GM23338 (cell line): ENCODE data around the gene TRA2B. TPM values are rescaled to one million over a fixed set of nuclear protein-coding genes. Genes with fewer than 3 reads are reported as not detected.

Experiments
- ATAC-seq: fragments of 200-7000 bp; cut with Tn5 transposase; 3 replicates; pipeline ENCODE4 v1.9.1; 2020
- DNase-seq: peaks from one replicate; pipeline ENCODE4 v3.0.0-alpha.2; 2015; ENCODE audit warnings: low spot score
- H2AFZ ChIP-seq: fragments of 200-600 bp; sonication (generic); 2 replicates; pipeline ENCODE4 v1.8.0; 2016; ENCODE audit warnings: antibody characterized with exemption, mild to moderate bottlenecking, moderate library complexity
- H3F3A ChIP-seq: fragments of 200-600 bp; sonication (generic); replicated peaks from 2 replicates; pipeline ENCODE4 v1.8.0; 2017; ENCODE audit warnings: antibody characterized with exemption, mixed run types, low read depth
- H3K27ac ChIP-seq: fragments of 200-600 bp; sonication (generic); 2 replicates; pipeline ENCODE4 v1.6.1; 2016; ENCODE audit warnings: low read depth
- H3K27me3 ChIP-seq: fragments of 200-600 bp; sonication (generic); 2 replicates; pipeline ENCODE4 v1.8.0; 2016; ENCODE audit warnings: mild to moderate bottlenecking, mixed run types, moderate library complexity; ENCODE audit not compliant: insufficient read depth
- H3K36me3 ChIP-seq: fragments of 200-600 bp; sonication (generic); 2 replicates; pipeline ENCODE4 v1.8.0; 2016; ENCODE audit warnings: mild to moderate bottlenecking; ENCODE audit not compliant: insufficient read depth
- H3K4me1 ChIP-seq: fragments of 200-600 bp; sonication (generic); 2 replicates; pipeline ENCODE4 v1.8.0; 2016; ENCODE audit warnings: mild to moderate bottlenecking, moderate library complexity; ENCODE audit not compliant: insufficient read depth
- H3K4me2 ChIP-seq: fragments of 200-600 bp; sonication (generic); 2 replicates; pipeline ENCODE4 v1.7.1; 2017; ENCODE audit warnings: mixed run types
- H3K4me3 ChIP-seq: fragments of 200-600 bp; sonication (generic); 2 replicates; pipeline ENCODE4 v1.6.1; 2016; ENCODE audit warnings: mixed run types
- H3K79me2 ChIP-seq: fragments of 200-600 bp; sonication (generic); replicated peaks from 2 replicates; pipeline ENCODE4 v1.8.0; 2017; ENCODE audit warnings: mild to moderate bottlenecking; ENCODE audit not compliant: insufficient read depth
- H3K9me2 ChIP-seq: fragments of 200-600 bp; sonication (generic); 2 replicates; pipeline ENCODE4 v1.8.0; 2017; ENCODE audit not compliant: insufficient read depth
- H4K20me1 ChIP-seq: fragments of 200-600 bp; sonication (generic); replicated peaks from 2 replicates; pipeline ENCODE4 v1.8.0; 2017; ENCODE audit warnings: mild to moderate bottlenecking; ENCODE audit not compliant: insufficient read depth
- H3K27ac Mint-ChIP-seq: 2 replicates; pipeline ENCODE4 v1.8.0; 2020; ENCODE audit warnings: inconsistent platforms, mild to moderate bottlenecking, moderate library complexity, mixed read lengths
- H3K27me3 Mint-ChIP-seq: 3 replicates; pipeline ENCODE4 v1.8.0; 2022; ENCODE audit warnings: low read depth, mild to moderate bottlenecking, moderate library complexity, mixed read lengths, inconsistent platforms; ENCODE audit not compliant: insufficient read depth, poor library complexity
- H3K36me3 Mint-ChIP-seq: 3 replicates; pipeline ENCODE4 v1.8.0; 2021; ENCODE audit warnings: low read depth, mild to moderate bottlenecking, inconsistent platforms, moderate library complexity, mixed read lengths
- H3K4me1 Mint-ChIP-seq: 3 replicates; pipeline ENCODE4 v1.8.0; 2020; ENCODE audit warnings: mild to moderate bottlenecking, inconsistent platforms, mixed read lengths
- H3K4me3 Mint-ChIP-seq: 3 replicates; pipeline ENCODE4 v1.8.0; 2021; ENCODE audit warnings: moderate library complexity, mild to moderate bottlenecking, inconsistent platforms, mixed read lengths
- H3K9me3 Mint-ChIP-seq: 3 replicates; pipeline ENCODE4 v1.8.0; 2020; ENCODE audit warnings: moderate library complexity, mild to moderate bottlenecking, inconsistent platforms, mixed read lengths
- EZH2 ChIP-seq: fragments of 200-600 bp; sonication (generic); IDR thresholded peaks from one replicate; pipeline ENCODE4 v1.8.0; 2017; ENCODE audit warnings: antibody characterized with exemption, mild to moderate bottlenecking, low read depth; ENCODE audit not compliant: unreplicated experiment
- EZH2phosphoT487 ChIP-seq: fragments of 200-600 bp; sonication (generic); IDR thresholded peaks from one replicate; pipeline ENCODE4 v1.8.1; 2018; ENCODE audit warnings: antibody characterized with exemption; ENCODE audit not compliant: unreplicated experiment
- NANOG ChIP-seq: IDR thresholded peaks from 2 replicates; pipeline ENCODE4 v1.6.1; 2016; ENCODE audit warnings: antibody characterized with exemption, borderline replicate concordance
- POLR2AphosphoS5 ChIP-seq: IDR thresholded peaks from 2 replicates; pipeline ENCODE4 v1.6.1; 2016; ENCODE audit warnings: antibody characterized with exemption, low read depth
- STAT1 ChIP-seq: IDR thresholded peaks from one replicate; pipeline ENCODE4 v1.6.1; 2016; ENCODE audit warnings: antibody characterized with exemption; ENCODE audit not compliant: unreplicated experiment
- ZNF114 ChIP-seq: fragments of 250-450 bp; sonication (Bioruptor Pico); IDR thresholded peaks from 2 replicates; pipeline ENCODE4 v1.5.0; 2020; ENCODE audit warnings: mild to moderate bottlenecking, moderate library complexity
- ZNF331 ChIP-seq: fragments of 250-450 bp; sonication (Bioruptor Pico); IDR thresholded peaks from 2 replicates; pipeline ENCODE4 v1.5.0; 2020; ENCODE audit warnings: low read depth, mild to moderate bottlenecking, moderate library complexity
- polyA plus RNA-seq: library from polyadenylated mRNA; unstranded; fragments of >200 nt; fragmentation: Nextera tagmentation; extraction: Ambion mirVana; gene quantifications from 2 replicates; pipeline ENCODE4 v1.2.1, GENCODE V29; 2016
- total RNA-seq: library from RNA; depleted of rRNA; stranded (reverse); fragments of >200 nt; shearing (Covaris generic); gene quantifications from 2 replicates; pipeline ENCODE4 v1.2.3, GENCODE V29; 2014
- TF ChIP-seq, protein P1 (sequence below), 2 experiments: fragments of 200-600 bp in 1 of 2; sonication (generic) in 1 of 2; conservative IDR thresholded peaks; 2 replicates each; pipeline versions ENCODE4 v1.5.1 to v1.6.1; 2016 to 2017; ENCODE audit warnings: antibody characterized with exemption in 2 of 2, low read depth in 2 of 2, mild to moderate bottlenecking in 2 of 2, moderate library complexity in 1 of 2
- TF ChIP-seq, protein P2 (sequence below): IDR thresholded peaks from 2 replicates; pipeline ENCODE4 v1.6.1; 2016; ENCODE audit warnings: antibody characterized with exemption

The TRA2B gene
- total and polyA plus RNA-seq, 2 experiments from 2014 or later = 360 to 602 TPM

DNA sequence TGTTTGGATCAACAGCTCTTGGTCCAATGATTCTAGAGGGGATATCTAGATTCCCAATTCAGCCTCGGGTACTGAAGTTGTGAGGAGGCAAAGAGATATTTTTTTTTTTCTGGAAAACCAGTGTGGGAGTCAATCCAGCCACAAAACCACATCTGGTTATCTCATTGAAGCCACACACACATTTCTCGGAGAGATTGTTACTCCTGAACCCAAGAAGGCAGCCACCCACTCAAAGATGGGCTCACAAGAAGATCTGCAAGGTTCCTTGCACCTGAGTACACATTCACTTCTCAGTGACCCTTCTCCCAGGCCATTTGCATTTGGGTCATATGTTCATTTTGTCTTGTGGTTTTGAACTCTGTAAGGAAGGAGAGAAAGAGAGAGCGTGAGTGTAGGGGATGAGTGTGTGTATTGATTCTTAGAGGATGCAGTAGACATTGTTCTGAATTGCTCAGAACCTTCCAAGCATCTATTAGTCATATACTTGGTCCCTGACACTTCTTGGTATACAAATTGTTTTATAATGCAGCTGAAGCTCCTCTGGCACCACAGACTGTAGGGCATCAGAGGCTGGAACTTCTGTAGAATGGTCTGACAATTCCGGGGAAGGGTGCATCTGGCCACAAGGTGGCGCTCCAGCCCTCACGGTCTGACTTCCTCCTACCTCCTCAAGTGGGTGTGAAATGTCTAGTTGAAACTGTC is 39.3 kb upstream of the TRA2B start:
- Histone ChIP-seq H2AFZ (no peak overlapping the region), H3F3A (no peaks in the 10 kb centered on the region), H3K9me2 (no peaks in the 10 kb centered on the region), H3K4me2 (no peak overlapping the region), H4K20me1 (no peaks in the 10 kb centered on the region), H3K27ac (no peak overlapping the region), H3K36me3 (no peaks in the 10 kb centered on the region), H3K79me2 (no peaks in the 10 kb centered on the region), H3K4me3 (no peak overlapping the region), H3K27me3 (no peaks in the 10 kb centered on the region), H3K4me1 (no peaks in the 10 kb centered on the region)
- H3K4me3 Mint-ChIP-seq = no peak overlapping the region
- H3K27me3 Mint-ChIP-seq = peaks cover 8% of the 10 kb centered on the region
- no peak overlapping the region for H3K27ac Mint-ChIP-seq
- no peaks in the 10 kb centered on the region for H3K36me3 Mint-ChIP-seq
- no peaks in the 10 kb centered on the region for H3K4me1 Mint-ChIP-seq
- H3K9me3 Mint-ChIP-seq = no peaks in the 10 kb centered on the region
- DNase-seq (peak; percentile 87), ATAC-seq (peak; percentile 97)
- TF ChIP-seq, protein P1, sequence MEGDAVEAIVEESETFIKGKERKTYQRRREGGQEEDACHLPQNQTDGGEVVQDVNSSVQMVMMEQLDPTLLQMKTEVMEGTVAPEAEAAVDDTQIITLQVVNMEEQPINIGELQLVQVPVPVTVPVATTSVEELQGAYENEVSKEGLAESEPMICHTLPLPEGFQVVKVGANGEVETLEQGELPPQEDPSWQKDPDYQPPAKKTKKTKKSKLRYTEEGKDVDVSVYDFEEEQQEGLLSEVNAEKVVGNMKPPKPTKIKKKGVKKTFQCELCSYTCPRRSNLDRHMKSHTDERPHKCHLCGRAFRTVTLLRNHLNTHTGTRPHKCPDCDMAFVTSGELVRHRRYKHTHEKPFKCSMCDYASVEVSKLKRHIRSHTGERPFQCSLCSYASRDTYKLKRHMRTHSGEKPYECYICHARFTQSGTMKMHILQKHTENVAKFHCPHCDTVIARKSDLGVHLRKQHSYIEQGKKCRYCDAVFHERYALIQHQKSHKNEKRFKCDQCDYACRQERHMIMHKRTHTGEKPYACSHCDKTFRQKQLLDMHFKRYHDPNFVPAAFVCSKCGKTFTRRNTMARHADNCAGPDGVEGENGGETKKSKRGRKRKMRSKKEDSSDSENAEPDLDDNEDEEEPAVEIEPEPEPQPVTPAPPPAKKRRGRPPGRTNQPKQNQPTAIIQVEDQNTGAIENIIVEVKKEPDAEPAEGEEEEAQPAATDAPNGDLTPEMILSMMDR (conservative IDR thresholded peaks at IDR 0.05; ENCODE audit: low read depth in 2 of 2) = peak; percentile 96 to 98
- no peak for TF ChIP-seq EZH2

DNA sequence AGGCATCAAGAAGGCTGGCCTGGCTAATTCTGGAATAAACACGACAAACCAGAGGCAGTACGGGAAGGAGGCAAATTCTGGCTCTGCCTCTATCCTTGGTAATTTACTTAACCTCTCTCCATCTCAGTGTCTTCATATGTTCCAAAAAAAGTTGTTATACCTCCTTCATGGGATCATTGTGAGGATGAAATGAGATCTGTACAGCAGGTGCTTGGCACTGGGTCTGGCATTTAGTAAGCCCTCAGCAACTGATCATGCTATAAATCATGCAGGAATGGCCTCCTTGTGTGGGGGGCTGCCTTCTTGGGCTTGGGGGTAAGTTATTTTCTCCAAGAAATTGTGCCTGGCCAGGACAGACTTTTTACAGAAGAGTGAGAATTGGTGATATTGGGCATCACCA is 38.3 kb upstream of the TRA2B start:
- Mint-ChIP-seq H3K9me3 (no peaks in the 10 kb centered on the region), H3K4me3 (no peak overlapping the region), H3K27me3 (peaks cover 8% of the 10 kb centered on the region), H3K4me1 (no peaks in the 10 kb centered on the region), H3K27ac (no peak overlapping the region), H3K36me3 (no peaks in the 10 kb centered on the region)
- H3K27ac ChIP-seq = no peak overlapping the region
- H3K4me2 ChIP-seq = no peak overlapping the region
- H3K27me3 ChIP-seq = no peaks in the 10 kb centered on the region
- no peak for ATAC-seq
- DNase-seq = no peak
- H3K79me2 ChIP-seq = no peaks in the 10 kb centered on the region
- H3K9me2 ChIP-seq = no peaks in the 10 kb centered on the region
- no peaks in the 10 kb centered on the region for H3K4me1 ChIP-seq
- no peak for TF ChIP-seq ZNF331 (CRISPR knock-in tag)
- H3F3A ChIP-seq = no peaks in the 10 kb centered on the region
- H2AFZ ChIP-seq = no peak overlapping the region
- no peaks in the 10 kb centered on the region for H3K36me3 ChIP-seq
- no peak overlapping the region for H3K4me3 ChIP-seq
- H4K20me1 ChIP-seq = no peaks in the 10 kb centered on the region

DNA sequence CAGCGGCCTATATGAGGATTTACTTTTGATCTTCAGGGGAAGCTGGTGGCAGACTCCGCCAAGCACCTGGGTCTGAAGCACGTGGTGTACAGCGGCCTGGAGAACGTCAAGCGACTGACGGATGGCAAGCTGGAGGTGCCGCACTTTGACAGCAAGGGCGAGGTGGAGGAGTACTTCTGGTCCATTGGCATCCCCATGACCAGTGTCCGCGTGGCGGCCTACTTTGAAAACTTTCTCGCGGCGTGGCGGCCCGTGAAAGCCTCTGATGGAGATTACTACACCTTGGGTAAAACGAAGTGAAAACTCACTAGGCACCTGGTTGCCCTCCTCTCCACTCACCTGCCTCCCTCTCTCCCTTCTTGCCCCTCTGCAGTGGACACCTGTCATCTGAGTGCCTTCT is 33.8 kb upstream of the TRA2B start:
- H3K36me3 ChIP-seq = no peaks in the 10 kb centered on the region
- no peak overlapping the region for H3K27ac Mint-ChIP-seq
- H3K4me3 Mint-ChIP-seq = no peak overlapping the region
- H3K27me3 Mint-ChIP-seq = peaks cover 8% of the 10 kb centered on the region
- no peaks in the 10 kb centered on the region for H3K27me3 ChIP-seq
- H3F3A ChIP-seq = no peaks in the 10 kb centered on the region
- H2AFZ ChIP-seq = no peak overlapping the region
- no peak overlapping the region for H3K4me3 ChIP-seq
- H3K9me2 ChIP-seq = no peaks in the 10 kb centered on the region
- no peak overlapping the region for H3K27ac ChIP-seq
- ATAC-seq (no peak), DNase-seq (no peak)
- no peaks in the 10 kb centered on the region for H3K4me1 ChIP-seq
- no peak overlapping the region for H3K4me2 ChIP-seq
- no peaks in the 10 kb centered on the region for H4K20me1 ChIP-seq
- no peaks in the 10 kb centered on the region for H3K4me1 Mint-ChIP-seq
- H3K9me3 Mint-ChIP-seq = no peaks in the 10 kb centered on the region
- no peaks in the 10 kb centered on the region for H3K36me3 Mint-ChIP-seq
- no peaks in the 10 kb centered on the region for H3K79me2 ChIP-seq
- TF ChIP-seq ZNF331 (CRISPR knock-in tag) (no peak), STAT1 (no peak), EZH2phosphoT487 (no peak), EZH2 (no peak), ZNF114 (CRISPR knock-in tag) (no peak), POLR2AphosphoS5 (no peak), NANOG (no peak)
- TF ChIP-seq, protein P1 (conservative IDR thresholded peaks at IDR 0.05; ENCODE audit: low read depth in 2 of 2) = no peak
- TF ChIP-seq, protein P2, sequence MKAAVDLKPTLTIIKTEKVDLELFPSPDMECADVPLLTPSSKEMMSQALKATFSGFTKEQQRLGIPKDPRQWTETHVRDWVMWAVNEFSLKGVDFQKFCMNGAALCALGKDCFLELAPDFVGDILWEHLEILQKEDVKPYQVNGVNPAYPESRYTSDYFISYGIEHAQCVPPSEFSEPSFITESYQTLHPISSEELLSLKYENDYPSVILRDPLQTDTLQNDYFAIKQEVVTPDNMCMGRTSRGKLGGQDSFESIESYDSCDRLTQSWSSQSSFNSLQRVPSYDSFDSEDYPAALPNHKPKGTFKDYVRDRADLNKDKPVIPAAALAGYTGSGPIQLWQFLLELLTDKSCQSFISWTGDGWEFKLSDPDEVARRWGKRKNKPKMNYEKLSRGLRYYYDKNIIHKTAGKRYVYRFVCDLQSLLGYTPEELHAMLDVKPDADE = no peak
